Ureter (tissue), 1 donor: ENCODE measurements around the gene KIF26B. TPM values are rescaled to one million over a fixed set of nuclear protein-coding genes. Genes with fewer than 3 reads are reported as not detected.

ENCODE experiments used
- DNase-seq: peaks from one replicate; pipeline ENCODE4 v3.0.0-alpha.2; 2020; ENCODE audit warnings: low spot score
- total RNA-seq: library from RNA; stranded (reverse); gene quantifications from one replicate; pipeline ENCODE4 v1.2.4, GENCODE V29; 2023
- donor health status: DM: yes; HTN: yes; CAD: no.

KIF26B gene
- total RNA-seq, 1 donor from 2014 or later: 8.0 TPM

DNA sequence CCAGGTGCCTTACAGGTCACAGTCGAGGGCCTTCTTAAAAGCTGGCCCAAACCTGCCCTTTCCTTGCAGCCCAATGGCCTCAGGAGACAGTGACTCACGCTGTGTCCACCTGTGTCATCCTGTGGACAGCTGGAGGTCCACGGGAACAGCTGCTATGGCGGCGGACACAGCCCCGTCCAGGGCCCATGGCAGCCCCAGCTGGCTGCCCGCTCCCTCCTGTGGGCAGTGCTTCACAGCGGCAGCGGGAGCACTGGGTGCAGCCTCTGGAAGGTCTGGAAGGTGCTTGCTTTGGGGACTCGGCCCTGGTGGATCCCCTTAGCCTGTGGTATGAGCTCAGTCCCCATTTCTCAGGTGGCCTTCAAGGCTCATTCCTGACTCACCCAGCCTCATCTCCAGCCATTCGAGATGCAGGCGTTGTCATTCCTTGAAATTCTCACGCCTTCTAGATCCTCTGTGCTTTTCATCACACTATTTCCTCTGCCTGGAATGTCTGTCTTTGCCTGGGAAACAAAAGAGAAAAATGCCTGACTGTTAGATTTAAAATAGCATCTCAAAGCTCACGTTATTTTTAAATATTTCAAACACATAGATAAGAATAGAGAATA is 86.8 kb downstream of the KIF26B start:
- no peak for DNase-seq

DNA sequence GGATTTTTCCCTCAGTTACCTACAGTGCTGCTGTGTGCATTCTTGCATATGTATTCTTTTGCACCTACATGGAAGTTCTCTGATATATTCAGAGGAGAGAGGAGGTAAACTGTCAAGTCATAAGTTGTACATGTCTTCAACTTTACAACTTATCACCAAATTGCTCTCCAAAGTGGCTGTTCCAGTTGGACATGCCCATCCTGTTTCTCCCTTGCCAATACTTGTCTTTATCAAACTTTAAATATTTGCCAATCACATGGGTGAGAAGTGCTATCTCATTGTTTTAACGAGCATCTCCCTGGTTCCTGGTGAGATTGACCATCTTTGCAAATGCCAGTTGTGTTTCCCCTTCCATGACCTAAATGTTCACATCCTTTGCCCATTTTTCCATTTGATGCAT is 88.2 kb downstream of the KIF26B start:
- DNase-seq: no peak

DNA sequence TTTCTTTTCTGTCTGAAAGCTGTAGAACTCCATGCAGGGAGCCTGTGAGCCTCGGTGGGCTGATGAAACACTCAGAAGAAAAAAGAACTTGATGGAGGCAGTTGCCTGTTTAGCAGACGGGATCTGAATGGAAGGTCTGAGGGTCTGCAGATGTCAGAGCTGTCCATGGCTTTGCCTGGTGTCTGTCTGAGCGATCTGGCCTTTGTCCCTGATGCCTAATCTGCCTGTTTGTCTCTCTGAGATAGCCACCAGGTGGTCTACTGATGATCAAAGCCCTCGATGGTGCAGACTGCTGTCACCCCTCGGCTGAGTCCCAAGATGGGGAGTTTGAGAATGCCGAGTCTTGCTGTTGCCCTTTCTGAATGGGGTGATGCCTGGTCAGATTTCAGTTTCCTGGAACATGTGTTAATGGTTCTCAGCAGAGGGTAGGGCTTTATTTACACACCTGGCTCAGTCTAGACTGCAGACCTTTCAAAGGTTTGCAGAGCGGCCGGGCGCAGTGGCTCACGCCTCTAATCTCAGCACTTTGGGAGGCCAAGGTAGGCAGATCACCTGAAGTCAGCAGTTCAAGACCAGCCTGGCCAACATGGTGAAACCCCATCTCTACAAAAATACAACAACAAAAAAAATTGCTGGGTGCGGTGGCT is 90.4 kb downstream of the KIF26B start:
- no peak for DNase-seq

DNA sequence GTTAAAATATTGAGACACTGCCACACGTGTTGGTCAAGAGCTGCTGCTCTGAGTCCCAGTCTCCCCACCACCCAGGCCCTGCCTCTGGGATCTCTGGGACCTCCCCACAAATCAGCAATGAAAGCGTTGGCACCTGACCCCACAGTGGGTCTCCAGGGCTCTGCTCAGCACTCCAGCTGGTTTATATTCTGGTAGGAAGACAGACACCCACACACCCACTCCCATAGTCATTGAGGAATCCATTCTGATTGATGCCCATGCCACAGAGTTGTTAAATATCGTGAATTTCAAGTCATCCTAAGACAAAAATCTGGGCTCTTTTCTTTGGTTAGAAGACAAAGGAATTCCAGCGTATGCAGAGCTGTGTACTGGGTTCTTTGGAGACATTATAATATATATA is 91.6 kb downstream of the KIF26B start:
- no peak for DNase-seq

DNA sequence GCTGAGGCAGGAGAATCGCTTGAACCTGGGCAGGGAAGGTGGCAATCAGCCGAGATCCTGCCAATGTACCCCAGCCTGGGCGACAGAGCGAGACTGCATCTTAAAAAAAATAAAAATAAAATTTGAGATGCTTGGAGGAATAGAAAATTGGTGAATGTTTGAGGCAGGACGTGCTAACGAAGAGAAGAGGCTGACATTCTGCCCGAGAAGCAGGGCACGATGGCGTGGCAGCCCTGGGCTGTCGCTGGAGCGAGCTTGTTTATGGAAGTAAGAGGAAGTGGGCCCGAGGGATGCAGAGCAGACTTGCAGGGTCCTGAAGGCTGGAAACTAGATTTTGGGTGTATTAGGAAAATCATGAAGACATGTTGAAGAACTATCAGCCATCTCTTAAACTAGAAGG is 92.6 kb downstream of the KIF26B start:
- no peak for DNase-seq

DNA sequence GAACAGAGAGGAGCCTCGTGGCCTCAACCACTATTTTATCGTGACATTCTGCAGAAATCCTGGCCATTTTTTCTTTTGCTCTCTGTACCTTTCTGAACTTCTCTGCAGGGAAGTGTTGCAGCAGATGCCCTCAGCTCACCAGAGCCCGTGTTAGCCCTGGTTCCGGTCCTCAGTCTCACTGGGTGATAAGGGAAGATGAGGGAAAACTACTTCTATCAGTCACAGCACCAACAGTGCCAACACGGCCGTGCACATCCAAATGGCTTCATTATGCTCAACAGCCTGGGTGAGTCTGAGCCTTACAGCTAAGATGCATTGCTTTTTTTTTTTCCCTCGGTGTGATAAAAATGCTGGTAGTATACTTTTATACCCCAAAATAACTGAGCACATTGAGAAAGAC is 93.0 kb downstream of the KIF26B start:
- DNase-seq: peak; percentile 17

DNA sequence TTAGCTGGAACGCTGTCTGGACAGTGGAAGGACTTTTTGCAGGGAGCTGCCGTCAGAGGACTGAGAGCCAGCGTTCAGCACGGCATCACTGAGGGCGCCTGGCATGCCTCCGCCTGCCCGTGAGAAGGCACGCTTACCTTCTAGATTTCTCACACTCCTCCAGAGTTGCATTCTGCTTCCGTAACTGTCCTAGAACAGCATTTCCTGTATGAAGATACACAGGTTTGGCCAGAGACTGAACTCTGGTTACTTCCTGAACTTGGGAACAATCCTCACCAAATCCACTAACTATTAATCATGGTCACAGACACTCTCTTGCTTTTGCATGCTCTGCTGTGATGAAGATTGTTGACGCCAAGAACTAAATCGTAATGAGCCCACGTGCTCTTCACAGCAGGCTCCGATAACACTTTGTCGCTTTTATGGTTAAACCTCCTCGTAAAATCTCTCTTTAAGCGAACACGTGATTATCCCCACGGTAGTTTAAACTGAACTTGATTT is 93.5 kb downstream of the KIF26B start:
- DNase-seq: peak; percentile 42

DNA sequence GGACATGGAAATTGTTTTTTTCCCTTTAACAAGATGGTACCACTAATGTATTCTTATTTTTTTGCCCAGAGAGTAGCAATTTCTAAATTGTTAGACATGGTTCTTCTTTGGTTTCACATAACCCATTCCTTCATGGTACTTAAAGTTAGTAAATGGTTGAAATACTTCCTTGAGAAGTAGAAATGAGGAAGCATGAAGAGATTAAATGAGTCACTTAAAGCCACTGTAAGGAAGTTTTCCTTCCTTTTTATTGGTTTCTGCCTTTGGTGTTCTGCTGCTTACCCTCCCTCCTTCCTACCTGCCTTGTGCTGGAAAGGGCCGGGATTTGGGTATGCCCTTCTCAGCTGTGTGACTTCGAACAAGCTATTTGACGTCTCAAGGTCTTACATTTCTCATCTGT is 101.0 kb downstream of the KIF26B start:
- DNase-seq: no peak

DNA sequence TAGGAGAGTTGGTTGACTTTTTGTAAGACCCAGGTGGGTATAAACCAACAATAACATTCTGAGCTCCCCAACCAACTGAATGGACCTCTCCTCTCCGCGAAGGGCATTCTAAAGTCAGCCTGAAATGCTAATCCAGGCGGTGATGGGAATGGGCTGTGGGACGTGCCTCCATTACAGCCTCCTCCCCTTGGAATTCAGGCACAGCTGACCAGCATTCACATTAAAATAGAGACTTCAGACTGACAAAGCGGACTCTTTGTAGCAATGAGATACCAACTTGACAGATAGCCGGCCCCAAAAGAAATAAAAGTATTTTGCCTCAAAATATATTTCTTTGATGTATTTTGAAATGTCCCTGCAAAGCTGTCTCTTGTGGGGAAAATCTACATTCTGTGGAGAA is 101.7 kb downstream of the KIF26B start:
- no peak for DNase-seq

DNA sequence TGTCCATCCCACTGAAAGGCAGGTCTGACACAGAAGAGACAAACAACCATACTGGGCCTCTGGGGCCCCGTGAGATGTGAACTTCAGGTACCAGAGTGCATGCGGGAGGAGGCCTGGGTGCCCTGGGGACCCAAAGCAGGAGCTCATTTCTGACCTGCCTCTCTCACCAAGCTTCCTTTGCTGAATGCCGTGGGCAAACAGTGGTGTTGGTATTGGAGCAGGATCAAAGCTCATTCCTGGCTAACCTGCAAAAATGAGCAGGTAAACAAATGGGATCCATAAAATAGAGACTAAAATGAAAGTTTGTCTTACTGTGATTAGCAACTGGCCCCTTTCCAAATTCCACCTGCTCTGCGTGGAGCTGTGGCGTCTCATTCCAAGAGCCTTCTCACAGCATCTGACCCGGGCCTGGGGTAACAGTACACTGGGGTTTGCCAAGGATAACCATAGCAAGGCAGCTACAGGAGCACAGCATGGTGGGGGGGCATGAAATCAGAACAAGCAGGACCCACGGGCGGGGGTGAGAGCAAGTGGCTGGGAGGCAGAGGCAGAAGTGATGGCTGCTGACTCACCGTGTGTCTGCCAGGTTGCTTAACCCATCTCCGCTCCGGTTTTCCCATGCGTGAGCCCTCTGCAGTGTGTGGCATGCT is 103.6 kb downstream of the KIF26B start:
- DNase-seq: no peak

DNA sequence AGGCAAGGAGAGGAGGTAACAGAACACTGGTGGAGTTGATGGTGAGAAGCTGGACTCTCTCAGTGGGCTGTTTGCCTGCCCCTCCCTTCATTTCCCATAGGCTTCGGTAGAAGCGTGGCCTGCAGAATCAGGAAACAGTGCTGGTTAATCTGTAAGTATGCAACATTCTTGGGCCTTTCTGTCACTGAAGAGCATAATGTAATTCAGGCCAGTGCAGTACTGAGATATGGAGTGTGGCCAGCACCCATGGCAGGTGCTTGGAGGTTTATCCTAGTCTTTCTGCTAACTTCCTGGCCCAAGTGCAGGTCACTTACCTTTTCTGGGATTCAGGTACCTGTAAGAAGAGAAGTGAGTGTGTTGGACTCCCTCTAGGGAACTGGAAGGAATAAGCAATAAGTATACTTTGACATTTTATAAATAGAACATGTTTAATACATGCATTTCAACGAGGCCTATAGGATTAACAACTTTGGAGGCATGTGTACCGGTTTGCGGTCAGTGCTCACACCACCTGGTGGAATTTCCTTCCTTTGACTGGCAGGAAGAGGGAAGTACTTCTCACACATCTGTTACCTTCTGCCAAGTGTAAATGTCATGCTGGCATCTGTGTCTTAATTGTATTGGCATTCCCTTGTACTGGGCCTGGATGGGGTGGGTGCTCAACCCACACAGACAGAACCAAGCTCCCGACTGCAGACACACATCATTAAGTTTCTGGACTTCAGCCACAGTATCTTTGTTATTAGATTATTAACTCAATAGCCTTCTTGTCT is 105.5 kb downstream of the KIF26B start:
- DNase-seq: no peak

DNA sequence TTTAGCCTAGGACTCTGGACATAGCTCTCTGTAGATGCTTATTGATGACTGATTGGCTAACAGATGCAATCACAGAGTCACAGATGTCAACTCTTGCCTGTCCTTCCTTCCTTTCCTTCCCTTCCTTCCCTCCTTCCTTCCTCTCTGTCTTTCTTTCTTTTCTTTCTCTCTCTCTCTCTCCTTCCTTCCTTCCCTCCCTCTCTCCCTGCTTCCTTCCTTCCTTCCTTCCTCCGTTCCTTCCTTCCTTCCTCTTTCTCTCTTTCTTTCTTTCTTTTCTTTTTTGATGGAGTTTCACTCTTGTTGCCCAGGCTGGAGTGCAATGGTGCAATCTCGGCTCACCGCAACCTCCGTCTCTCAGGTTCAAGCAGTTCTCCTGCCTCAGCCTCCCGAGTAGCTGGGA is 106.1 kb downstream of the KIF26B start:
- DNase-seq: no peak

DNA sequence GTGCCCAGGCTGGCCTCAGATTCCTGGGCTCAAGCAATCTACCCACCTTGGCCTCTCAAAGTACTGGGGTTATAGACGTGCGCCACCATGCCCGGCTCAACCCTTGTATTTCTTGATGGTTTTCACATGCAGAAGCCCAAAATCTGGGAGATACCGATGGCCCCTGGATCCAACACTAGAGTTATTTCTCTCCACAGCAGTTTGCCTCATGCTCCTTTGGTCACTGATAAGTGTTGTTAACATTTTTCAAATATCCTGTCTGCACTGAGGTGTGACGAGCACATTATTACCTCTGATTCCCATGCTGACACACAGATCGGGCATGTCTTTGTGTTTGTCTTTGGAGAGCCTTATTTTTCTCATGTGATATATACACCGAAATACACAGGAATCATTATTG is 107.0 kb downstream of the KIF26B start:
- no peak for DNase-seq

DNA sequence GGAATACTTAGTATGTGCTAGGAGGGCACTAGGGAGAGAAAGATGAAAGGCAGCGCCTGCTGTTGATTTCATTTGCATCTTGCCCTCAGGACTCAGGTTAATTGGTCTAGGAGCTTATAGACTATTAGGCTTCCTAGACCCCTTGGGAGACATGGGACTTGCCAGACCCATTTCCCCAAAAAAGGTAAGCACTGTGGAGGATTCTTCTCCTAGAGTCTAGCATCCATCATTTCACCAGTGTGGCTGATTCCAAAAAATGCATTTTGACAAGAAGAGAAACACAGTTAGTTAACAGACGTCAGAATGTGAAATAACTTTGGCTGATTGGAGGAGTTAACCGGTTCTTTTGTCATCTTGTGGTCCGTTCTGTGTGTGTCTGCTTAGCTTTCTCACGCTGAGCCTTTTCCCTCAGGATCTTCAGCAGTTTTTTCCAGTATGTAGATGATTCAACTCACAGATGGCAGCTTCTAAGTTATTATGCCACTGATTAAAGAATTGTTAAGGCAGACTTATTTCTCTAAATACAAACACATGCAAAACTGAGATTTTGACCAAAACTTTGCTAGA is 108.8 kb downstream of the KIF26B start:
- no peak for DNase-seq

DNA sequence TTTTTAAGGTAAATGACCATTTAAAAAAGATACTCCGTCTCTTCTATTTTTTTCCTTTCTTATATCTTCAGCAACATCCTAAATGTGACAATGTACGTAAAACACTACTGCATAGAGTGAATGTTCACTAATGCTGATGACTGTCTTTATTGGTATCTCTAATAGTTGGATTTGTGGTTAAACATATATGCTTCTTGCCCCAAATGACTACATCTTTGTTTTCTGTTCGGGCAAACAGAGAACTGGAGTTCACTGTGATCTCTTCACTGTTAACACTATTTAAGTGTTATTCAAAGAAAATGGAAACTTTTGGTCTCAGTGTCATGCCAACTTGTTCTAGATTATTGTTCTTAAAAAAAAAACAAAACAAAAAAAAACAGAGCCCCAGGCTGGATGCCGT is 109.4 kb downstream of the KIF26B start:
- DNase-seq: no peak

DNA sequence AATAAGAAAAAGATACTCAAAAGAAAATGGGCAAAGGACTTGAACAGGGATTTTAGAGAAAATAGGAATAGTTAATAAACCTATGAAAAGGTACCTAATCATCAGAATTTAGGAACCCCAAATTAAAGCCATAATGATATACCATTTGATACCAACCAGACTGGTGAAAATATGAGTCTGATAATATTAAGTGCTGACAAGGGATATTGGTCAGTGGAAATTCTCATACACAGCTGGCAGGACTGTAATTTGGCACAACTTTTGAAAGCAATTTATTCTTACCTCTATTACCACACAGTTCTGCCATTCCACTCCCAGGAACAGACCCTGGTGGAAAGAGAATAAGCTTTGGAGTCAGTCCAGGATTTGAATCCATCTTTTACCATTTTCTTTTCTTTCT is 111.3 kb downstream of the KIF26B start:
- DNase-seq: no peak

DNA sequence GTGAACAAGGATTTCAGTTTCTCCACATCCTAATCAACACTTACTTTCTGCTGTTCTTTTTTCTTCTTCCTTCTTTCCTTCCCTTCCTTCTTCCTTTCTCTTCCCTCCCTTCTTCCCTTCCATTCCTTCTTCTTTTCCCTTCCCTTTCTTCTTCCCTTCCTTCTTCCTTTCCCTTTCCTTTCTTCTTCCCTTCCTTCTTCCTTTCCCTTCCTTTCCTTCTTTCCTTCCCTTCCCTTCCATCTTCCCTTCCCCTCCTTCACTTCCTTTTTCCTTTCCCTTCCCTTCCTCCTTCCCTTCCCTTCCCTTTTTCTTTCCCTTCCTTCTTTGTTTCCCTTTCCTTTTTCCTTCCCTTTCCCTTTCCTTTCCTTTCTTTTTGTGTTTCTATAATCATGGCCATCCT is 115.3 kb downstream of the KIF26B start:
- DNase-seq: no peak

DNA sequence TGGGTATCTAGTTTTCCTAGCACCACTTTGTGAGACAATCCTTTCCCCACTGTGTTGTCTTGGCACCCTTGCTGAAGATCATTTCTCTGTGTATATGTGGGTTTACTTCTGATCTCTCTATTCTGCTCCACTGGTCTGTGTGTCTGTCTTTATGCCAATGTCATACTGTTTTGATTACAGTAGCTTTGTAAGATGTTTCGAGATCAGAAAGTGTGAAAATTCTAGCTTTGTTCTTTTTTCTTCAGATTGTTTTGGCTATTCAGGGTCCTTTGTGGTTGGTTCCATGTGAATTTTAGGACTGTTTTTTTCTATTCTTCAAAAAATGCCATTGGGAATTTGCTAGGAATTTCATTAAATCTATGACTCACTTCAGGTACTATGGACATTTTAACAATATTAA is 116.2 kb downstream of the KIF26B start:
- no peak for DNase-seq

DNA sequence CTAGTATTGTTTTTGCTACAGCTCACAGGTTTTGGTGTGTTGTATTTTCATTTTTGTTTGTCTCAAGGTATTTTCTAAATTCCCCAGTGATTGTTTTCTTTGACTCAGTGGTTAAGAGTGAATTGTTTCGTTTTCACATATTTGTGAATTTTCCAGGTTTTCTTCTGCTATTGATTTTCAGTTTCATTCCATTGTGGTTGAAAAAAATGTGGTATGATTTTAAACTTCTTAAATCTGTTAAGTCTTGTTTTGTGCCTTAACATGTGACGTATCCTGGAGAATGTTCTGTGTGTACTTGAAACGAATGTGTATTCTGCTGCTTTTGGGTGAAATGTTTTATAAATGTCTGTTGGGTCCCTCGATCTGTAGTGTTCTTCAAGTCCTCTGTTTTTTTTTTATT is 117.9 kb downstream of the KIF26B start:
- DNase-seq: no peak

DNA sequence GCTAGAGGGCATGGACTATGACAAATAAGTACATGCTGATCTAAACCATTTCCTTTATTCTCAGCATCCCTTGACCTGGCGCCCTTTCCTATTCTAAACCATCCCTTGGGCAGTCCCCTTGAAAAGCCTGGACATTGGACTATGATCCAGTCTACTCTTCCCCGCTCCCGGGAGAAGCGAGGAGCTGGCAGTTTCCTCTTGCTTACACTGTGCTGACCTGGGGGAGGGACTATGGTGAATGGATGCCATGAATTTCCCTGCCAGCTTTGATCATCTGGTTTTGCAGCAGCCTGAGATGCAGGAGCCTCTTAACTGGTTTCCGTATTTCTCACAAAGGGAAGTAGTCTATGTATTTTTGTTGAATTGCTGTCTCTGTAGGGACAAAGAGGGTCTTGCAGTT is 121.7 kb downstream of the KIF26B start:
- peak; percentile 9 for DNase-seq

DNA sequence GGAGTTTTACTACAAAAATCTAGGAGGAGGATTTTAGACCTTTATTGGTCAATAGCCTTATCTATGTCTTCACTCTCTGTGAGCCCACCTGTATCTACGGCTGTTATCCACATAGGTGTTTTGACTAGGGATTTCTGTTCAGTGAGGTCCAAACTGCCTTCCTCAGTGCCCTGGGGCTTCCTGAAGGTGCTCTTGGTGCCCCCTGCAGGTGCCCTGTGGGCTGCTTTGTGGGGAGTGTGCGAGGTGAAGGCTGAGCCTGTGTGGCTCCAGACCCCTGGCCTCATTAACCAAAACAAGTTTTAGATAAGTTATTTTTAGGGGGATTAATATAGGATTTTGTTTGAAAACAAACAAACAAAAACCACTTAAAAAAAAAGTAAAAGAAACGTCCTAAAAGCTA is 122.5 kb downstream of the KIF26B start:
- no peak for DNase-seq

DNA sequence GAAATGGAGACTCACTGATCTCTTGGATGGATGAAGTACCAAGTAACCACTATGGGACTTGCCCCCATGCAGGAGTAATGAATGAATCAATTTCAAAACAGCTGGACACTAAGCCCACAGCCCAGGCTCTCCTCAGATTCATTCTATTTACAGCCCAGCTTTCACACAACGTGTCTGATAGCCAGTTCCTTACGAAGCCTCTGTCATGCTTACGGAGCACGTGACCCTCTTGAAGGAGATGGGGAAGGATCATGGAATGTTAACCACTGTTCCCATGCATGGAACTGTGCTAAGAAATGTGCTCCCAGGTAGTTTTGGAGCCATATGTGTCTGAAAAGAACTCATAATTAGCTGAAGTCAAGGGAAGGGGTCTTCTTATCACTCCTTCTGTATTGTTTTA is 124.1 kb downstream of the KIF26B start:
- no peak for DNase-seq
